ENCODE data around the gene MIXL1.

MIXL1 gene

DNA sequence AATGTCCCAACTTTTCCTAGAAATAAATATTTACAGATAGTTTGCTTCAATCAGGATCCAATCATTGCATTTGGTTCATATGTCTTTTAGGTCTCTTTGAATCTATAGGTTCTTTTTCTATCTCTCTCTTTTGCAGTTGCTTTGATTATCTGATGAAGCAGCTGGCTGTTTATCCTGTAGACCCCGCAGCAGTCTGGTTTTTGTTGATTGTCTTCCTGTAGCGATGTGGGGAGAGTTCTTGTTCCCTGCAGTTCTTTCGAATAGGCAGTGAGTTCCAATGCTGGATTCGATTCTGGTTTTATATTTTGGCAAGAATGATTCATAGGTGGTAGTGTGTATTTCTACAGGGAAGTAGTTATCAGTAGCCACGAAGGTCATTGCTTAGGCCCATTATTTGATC is 7.4 kb upstream of the MIXL1 start:
- H3K27ac ChIP-seq (ENCODE audit: extremely low read depth, low read depth, low read length), result no peak overlapping the region
- ChIA-PET POLR2A (no interaction called here), CTCF (interaction anchor here (0.5 to 1.5 kb wide), 2 partner anchors 18 to 19 kb away, joined by 4 read pairs; no protein-coding TSS in a partner anchor)
- no peaks in the 10 kb centered on the region for H3K9me3 ChIP-seq (ENCODE audit: control insufficient read depth, insufficient read depth, low read depth, low read length)
- H3K4me3 ChIP-seq (ENCODE audit: low read depth, low read length), result no peak overlapping the region
- H3K36me3 ChIP-seq (ENCODE audit: control insufficient read depth in 2 of 2, insufficient read depth in 1 of 2, low read length in 2 of 2), result no peaks in the 10 kb centered on the region
- TF ChIP-seq ZNF214 (tag by site-specific recombination; IDR thresholded peaks at IDR 0.05; ENCODE audit: borderline replicate concordance), result no peak
- no peak for TF ChIP-seq ZNF521 (tag by site-specific recombination; IDR thresholded peaks at IDR 0.05)
- TF ChIP-seq ZNF785 (tag by site-specific recombination; IDR thresholded peaks at IDR 0.05), result no peak
- TF ChIP-seq SCRT1 (tag by site-specific recombination; IDR thresholded peaks at IDR 0.05; ENCODE audit: borderline replicate concordance), result no peak
- TF ChIP-seq WT1 (tag by site-specific recombination; IDR thresholded peaks at IDR 0.05), result no peak
- TF ChIP-seq, protein P1, sequence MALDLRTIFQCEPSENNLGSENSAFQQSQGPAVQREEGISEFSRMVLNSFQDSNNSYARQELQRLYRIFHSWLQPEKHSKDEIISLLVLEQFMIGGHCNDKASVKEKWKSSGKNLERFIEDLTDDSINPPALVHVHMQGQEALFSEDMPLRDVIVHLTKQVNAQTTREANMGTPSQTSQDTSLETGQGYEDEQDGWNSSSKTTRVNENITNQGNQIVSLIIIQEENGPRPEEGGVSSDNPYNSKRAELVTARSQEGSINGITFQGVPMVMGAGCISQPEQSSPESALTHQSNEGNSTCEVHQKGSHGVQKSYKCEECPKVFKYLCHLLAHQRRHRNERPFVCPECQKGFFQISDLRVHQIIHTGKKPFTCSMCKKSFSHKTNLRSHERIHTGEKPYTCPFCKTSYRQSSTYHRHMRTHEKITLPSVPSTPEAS (tag by site-specific recombination; IDR thresholded peaks at IDR 0.05), result no peak
- TF ChIP-seq ZNF146 (tag by site-specific recombination; IDR thresholded peaks at IDR 0.05), result no peak
- TF ChIP-seq ZNF211 (tag by site-specific recombination; IDR thresholded peaks at IDR 0.05; ENCODE audit: low read depth), result no peak
- no peak for TF ChIP-seq HOXA7 (CRISPR knock-in tag; IDR thresholded peaks at IDR 0.05; ENCODE audit: borderline replicate concordance)
- no peaks in the 10 kb centered on the region for H3K4me1 ChIP-seq (ENCODE audit: control insufficient read depth, insufficient read depth, low read length)

DNA sequence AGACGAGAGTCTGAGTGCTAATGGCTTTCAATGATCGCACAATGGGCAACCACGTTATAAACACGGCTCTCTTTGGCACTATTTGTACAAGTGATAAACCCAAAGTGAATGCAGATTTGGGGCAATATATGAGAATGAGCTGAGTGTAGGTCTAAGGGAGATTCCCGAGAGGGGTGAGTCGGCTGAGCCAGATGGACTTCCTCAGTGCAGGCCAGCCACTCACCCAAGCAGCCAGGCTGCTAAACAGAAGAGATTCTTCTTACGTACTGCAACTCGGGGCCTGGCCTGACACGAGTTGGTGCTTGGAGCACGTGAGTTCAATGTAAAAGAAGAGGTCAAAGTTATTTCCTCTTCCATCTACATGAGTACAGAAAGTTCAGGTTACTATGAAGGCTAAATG is 6.2 kb upstream of the MIXL1 start:
- Histone ChIP-seq H3K27ac (ENCODE audit: extremely low read depth, low read depth, low read length) (no peak overlapping the region), H3K9me3 (ENCODE audit: control insufficient read depth, insufficient read depth, low read depth, low read length) (no peaks in the 10 kb centered on the region), H3K4me1 (ENCODE audit: control insufficient read depth, insufficient read depth, low read length) (no peaks in the 10 kb centered on the region), H3K4me3 (ENCODE audit: low read depth, low read length) (no peak overlapping the region), H3K36me3 (ENCODE audit: control insufficient read depth in 2 of 2, insufficient read depth in 1 of 2, low read length in 2 of 2) (no peaks in the 10 kb centered on the region)
- no peak for TF ChIP-seq ZBTB17 (tag by site-specific recombination; IDR thresholded peaks at IDR 0.05)
- no peak for TF ChIP-seq ZEB2 (tag by site-specific recombination; IDR thresholded peaks at IDR 0.05)
- no peak for TF ChIP-seq ZBTB48 (tag by site-specific recombination; IDR thresholded peaks at IDR 0.05)
- POLR2A ChIA-PET, result no interaction called here
- CTCF ChIA-PET, result interaction anchor here (1.1 kb wide), 1 partner anchor 92 kb away, joined by 4 read pairs; no protein-coding TSS in a partner anchor

DNA sequence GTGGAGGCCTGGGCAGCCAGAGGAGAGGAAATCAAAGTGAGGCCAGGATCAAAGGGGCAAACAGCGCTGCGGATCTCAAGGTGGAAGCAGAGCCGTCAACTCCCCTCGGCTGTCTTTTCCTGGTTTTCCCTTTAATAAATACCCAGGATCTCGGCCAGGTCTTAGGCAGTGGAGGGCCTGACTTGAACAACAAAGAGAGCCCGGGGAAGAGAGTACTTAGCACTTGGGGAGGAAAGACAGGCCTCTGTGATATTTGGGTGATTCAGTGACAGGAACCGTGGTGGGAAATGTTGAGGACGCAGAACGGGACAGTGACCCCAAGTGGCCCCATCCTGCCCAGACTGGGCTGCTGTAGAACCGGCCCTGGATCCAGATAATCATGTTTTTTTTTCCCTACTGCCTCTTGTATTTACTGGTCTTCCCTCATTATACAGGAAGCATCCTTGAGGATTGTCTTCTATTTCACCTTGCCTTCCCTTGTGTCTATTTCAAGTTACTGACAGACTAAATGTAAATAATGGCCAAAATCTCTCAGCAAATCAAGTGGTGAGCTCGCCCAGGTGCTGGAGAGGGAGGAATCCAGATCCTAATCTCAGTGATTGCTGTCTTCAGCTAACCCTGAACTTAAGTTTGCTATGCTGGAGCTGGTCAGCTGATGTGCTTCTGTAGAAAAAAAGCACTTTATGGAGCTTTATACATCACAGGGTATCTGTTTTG is 2.8 kb upstream of the MIXL1 start:
- POLR2A ChIA-PET, result no interaction called here
- Histone ChIP-seq H3K9me3 (ENCODE audit: control insufficient read depth, insufficient read depth, low read depth, low read length) (no peaks in the 10 kb centered on the region), H3K4me1 (ENCODE audit: control insufficient read depth, insufficient read depth, low read length) (no peaks in the 10 kb centered on the region; the same call in 1 of the 2 replicates), H3K4me3 (ENCODE audit: low read depth, low read length) (no peak overlapping the region), H3K36me3 (ENCODE audit: control insufficient read depth in 2 of 2, insufficient read depth in 1 of 2, low read length in 2 of 2) (no peaks in the 10 kb centered on the region), H3K27ac (ENCODE audit: extremely low read depth, low read depth, low read length) (no peak overlapping the region)
- CTCF ChIA-PET, result interaction anchor here (0.7 to 1.1 kb wide), 4 partner anchors 24 to 111 kb away, joined by 3 to 5 read pairs (median 4); no protein-coding TSS in a partner anchor
- TF ChIP-seq BCL11B (tag by site-specific recombination; IDR thresholded peaks at IDR 0.05; ENCODE audit: low read depth), result no peak
- TF ChIP-seq, protein P2, sequence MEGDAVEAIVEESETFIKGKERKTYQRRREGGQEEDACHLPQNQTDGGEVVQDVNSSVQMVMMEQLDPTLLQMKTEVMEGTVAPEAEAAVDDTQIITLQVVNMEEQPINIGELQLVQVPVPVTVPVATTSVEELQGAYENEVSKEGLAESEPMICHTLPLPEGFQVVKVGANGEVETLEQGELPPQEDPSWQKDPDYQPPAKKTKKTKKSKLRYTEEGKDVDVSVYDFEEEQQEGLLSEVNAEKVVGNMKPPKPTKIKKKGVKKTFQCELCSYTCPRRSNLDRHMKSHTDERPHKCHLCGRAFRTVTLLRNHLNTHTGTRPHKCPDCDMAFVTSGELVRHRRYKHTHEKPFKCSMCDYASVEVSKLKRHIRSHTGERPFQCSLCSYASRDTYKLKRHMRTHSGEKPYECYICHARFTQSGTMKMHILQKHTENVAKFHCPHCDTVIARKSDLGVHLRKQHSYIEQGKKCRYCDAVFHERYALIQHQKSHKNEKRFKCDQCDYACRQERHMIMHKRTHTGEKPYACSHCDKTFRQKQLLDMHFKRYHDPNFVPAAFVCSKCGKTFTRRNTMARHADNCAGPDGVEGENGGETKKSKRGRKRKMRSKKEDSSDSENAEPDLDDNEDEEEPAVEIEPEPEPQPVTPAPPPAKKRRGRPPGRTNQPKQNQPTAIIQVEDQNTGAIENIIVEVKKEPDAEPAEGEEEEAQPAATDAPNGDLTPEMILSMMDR (tag by site-specific recombination; IDR thresholded peaks at IDR 0.05), result peak; percentile 54; the same call in 1 of the 2 replicates

DNA sequence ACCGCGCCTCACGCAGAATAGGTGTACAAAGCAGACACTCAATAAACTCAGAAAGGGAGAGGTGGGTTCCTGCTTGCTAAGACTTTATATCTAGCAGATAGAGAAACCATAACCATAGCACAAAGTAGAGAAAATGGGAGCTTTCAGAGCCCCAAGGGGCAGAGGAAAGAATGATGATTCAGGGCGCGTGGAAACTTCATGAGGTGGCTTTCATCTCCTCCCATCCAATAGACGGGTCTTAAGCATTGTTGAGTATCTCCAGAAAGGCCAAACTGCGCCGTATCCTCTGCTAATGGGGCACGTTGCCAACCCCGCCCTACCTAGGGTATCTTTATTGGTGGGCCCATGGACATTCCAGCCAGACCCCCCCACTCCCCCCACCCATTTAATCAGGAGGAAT is 778 bp upstream of the MIXL1 start:
- no peaks in the 10 kb centered on the region; the same call in 1 of the 2 replicates for H3K4me1 ChIP-seq (ENCODE audit: control insufficient read depth, insufficient read depth, low read length)
- no peak overlapping the region for H3K4me3 ChIP-seq (ENCODE audit: low read depth, low read length)
- no peaks in the 10 kb centered on the region; a peak in 1 of 3 replicates for H3K36me3 ChIP-seq (ENCODE audit: control insufficient read depth in 2 of 2, insufficient read depth in 1 of 2, low read length in 2 of 2)
- H3K27ac ChIP-seq (ENCODE audit: extremely low read depth, low read depth, low read length), result no peak overlapping the region
- ChIA-PET POLR2A (no interaction called here), CTCF (interaction anchor here (0.6 to 1.1 kb wide), 3 partner anchors 14 to 693 kb away, joined by 3 to 5 read pairs (median 4); no protein-coding TSS in a partner anchor)
- H3K9me3 ChIP-seq (ENCODE audit: control insufficient read depth, insufficient read depth, low read depth, low read length), result no peaks in the 10 kb centered on the region
- TF ChIP-seq, protein P3, sequence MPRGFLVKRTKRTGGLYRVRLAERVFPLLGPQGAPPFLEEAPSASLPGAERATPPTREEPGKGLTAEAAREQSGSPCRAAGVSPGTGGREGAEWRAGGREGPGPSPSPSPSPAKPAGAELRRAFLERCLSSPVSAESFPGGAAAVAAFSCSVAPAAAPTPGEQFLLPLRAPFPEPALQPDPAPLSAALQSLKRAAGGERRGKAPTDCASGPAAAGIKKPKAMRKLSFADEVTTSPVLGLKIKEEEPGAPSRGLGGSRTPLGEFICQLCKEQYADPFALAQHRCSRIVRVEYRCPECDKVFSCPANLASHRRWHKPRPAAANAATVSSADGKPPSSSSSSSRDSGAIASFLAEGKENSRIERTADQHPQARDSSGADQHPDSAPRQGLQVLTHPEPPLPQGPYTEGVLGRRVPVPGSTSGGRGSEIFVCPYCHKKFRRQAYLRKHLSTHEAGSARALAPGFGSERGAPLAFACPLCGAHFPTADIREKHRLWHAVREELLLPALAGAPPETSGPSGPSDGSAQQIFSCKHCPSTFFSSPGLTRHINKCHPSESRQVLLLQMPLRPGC (tag by site-specific recombination; IDR thresholded peaks at IDR 0.05), result no peak
- TF ChIP-seq ZNF433 (tag by site-specific recombination; IDR thresholded peaks at IDR 0.05; ENCODE audit: low read depth) (no peak), ZNF423 (tag by site-specific recombination; IDR thresholded peaks at IDR 0.05) (no peak), ZNF341 (tag by site-specific recombination; IDR thresholded peaks at IDR 0.05; ENCODE audit: low read depth) (no peak), TCF7L2 (IDR thresholded peaks at IDR 0.05; ENCODE audit: borderline replicate concordance, low read depth, low read length) (no peak), ZNF394 (tag by site-specific recombination; IDR thresholded peaks at IDR 0.05; ENCODE audit: borderline replicate concordance) (no peak)
- TF ChIP-seq, protein P4, sequence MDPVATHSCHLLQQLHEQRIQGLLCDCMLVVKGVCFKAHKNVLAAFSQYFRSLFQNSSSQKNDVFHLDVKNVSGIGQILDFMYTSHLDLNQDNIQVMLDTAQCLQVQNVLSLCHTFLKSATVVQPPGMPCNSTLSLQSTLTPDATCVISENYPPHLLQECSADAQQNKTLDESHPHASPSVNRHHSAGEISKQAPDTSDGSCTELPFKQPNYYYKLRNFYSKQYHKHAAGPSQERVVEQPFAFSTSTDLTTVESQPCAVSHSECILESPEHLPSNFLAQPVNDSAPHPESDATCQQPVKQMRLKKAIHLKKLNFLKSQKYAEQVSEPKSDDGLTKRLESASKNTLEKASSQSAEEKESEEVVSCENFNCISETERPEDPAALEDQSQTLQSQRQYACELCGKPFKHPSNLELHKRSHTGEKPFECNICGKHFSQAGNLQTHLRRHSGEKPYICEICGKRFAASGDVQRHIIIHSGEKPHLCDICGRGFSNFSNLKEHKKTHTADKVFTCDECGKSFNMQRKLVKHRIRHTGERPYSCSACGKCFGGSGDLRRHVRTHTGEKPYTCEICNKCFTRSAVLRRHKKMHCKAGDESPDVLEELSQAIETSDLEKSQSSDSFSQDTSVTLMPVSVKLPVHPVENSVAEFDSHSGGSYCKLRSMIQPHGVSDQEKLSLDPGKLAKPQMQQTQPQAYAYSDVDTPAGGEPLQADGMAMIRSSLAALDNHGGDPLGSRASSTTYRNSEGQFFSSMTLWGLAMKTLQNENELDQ (tag by site-specific recombination; IDR thresholded peaks at IDR 0.05; ENCODE audit: low read depth), result no peak
